ENCODE data around the gene ATP13A3.

ATP13A3 gene

DNA sequence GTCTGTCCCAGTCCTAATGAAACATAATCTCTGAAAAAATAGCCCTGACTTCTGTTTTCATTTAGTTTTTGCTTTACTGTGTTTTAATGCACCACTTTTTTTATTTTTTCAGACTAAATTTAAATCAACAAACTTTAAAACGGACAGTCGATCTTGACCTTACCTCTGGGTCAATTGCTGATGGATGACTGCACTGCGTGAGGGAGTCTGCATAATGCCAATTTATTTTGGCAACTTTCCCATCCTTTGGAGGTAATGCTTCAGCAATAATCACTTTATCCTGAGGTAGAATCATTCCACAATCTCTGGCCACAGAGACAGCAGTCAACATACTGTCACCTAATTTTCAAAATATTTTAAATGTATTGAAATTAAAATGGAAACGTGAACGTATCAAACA, 55.2 kb downstream of the ATP13A3 start:
- DNase-seq, result no peak

GRCh38 chr3:194425399-194425798, 61.4 kb downstream of the ATP13A3 start:
- no peak for DNase-seq

DNA sequence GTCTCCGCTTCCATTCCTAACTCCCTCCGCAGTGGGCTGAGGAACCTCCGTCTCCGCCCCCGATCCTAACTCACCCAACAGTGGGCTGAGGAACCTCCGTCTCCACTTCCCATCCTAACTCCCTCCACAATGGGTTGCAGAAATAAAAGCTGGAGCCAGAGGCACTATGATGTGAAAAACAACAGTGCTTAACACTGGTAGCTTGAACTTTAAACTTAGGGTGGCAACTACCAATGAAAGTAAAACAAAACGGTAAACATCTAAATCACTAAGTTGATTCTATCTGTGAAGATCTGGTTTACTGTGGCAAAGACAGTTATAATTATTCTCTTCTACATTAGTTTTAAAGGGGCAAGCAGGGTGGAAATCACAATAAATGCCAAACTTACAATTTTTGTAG, 61.8 kb downstream of the ATP13A3 start:
- DNase-seq, result no peak

DNA sequence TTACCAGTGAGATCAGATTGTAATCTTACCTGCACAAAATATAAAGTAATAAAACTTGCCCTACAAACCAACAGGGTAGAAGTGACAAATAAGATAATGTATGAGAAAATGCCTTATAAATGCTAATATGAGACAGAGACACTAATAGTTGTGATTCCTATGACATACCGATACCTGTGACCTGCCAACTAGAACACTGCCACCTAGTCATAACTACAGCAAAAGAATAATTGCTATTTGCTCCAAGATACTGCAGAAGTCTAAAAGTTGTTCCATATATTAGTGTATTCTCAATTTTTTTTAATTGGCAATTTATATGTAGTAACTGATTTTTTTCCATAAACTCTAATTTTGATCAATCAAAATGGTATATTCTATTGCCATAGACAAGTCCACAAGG, 62.4 kb downstream of the ATP13A3 start:
- no peak for DNase-seq

GRCh38 chr3:194423317-194423716, 63.5 kb downstream of the ATP13A3 start:
- no peak for DNase-seq

GRCh38 chr3:194422188-194422587, 64.6 kb downstream of the ATP13A3 start:
- no peak for DNase-seq

- DNase-seq, result no peak
Observed at GRCh38 chr3:194418671-194419070, 68.1 kb downstream of the ATP13A3 start.

- DNase-seq, result no peak
Observed at GRCh38 chr3:194407423-194407822, 79.4 kb downstream of the ATP13A3 start.

DNA sequence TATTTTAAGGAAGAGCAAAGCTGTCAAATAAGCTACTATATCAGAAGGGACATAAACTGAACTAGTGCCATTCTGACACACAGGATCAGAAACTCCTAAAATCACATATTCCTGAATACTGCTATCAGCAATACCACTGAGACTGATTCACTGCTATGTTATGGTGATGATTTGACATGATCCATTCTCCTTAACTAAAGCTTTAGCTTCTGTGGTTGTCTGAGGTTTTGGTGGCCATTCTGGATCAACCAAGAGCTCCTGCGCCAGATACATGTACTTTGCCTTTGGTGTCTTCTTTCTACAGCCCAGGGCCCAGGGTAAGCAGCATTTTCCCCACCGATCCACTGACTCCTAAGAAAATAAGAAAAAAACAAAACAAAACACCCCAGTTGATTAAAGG, 81.0 kb downstream of the ATP13A3 start:
- DNase-seq, result no peak

- DNase-seq, result peak; percentile 59 to 74
Observed at GRCh38 chr3:194404365-194405140, 82.2 kb downstream of the ATP13A3 start.

DNA sequence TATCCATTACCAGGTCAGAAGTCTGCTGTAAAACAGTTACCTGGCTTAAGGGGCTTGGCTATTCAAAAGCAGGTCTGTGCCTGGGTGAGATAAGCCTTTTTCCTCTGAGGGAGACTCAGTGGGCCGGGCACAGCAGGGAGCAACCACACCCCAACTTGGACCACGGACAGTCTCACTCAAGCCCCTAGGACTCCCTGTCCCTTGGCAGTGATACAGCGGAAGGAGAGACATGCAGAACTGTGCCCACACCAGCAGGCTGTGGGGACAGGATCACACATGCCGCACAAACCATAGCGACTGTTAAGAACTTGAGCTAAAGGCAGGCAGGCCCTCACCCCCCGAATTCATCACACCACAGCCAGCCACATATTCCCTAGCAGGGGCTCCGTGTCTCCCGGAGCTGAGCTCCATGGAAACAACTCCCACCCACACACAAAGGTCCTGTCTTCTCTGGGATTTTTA, 84.9 kb downstream of the ATP13A3 start:
- DNase-seq, result no peak

- no peak for DNase-seq
Observed at GRCh38 chr3:194401346-194401745, 85.5 kb downstream of the ATP13A3 start.

- DNase-seq, result no peak
Observed at GRCh38 chr3:194399874-194400411, 86.9 kb downstream of the ATP13A3 start.

DNA sequence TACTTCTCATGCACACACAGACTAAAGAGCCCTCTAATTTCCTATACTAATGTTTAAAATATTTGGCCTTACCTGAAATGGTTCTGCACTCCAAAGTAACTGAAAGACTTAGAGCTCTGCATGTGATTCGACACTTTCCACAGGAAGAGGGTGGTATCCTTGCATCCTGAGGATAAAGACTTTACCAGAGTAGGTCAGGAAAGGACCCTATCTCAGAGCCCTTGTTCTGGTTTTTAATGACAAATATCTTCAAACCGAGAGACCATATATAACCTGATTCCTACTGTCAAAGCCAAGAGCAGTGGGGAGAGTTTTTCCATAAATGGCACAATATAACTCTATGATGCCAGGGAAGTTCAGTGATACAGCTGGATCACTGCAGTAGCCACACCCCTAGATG, 87.6 kb downstream of the ATP13A3 start, which contains the start of gene GP5:
TSS of gene GP5 (minus strand) at position 101 of the 400 bp plus-strand sequence. CDS start 984 bp downstream, outside the sequence.
- no peak for DNase-seq

DNA sequence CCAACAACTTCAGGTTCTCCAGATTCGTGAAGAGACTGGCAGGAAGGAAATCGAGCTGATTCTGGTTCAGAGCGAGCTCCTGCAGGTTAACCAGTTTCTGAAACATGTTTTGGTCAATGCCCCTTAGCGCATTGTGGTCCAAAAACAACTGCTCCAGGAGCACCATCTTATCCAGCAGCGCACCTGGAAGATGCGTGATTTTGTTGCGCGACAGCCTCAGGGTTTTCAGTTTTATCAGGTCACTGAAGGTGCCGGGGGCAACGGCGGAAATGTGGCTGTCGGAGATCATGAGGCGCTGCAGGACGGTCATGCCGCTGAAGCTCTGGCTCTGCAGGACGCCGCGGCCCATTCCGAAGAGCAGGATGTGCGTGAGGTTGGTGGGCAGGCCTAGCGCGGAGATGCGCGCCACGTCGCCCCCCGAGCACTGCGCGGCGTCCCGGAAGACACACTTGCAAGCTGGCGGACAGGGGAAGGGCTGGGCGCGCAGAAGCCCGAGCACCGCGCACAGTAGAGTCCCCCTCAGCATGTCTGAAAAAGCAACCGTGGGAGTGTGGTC, 89.0 kb downstream of the ATP13A3 start:
- DNase-seq, result no peak

DNA sequence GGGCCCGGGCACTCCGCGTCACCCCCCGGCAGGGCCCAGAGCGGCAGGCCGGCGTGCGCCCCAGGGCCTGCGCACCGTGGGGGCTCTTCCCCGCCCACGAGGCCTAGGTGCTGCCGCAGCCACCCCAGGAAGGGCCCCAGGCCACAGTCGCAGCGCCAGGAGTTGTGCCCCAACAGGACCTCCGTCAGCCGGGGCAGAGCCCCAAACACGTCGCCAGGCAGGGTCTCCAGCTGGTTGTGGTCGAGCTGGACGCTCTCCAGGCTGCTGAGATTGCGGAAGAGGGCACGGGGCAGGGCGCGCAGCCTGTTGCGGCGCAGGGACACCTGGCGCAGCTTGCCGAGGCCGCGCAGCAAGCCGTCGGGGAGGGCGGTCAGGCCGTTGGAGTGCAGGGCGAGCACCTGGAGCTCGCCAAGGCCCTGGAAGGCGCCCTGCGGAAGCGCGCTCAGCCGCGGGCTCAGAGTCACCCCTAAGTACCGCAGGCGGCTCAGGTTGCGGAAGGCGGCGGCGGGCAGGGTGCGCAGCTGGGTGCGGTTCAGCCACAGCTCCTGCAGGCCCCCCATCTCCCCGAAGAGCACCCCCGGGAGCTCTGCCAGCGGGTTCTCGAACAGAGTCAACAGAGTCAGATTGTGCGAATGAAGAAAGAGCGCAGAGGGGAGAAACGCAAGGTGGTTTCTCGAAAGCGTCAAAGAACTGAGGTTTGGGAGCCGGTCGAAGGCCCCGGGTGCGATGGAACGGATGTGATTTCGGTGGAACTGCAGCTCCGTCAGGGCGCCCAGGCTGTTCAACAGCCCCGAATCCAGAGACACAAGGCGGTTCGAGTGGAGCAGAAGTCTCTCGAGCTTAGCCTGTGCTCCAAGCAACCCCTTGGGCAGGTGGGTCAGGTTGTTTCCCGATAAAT, 89.7 kb downstream of the ATP13A3 start:
- DNase-seq, result no peak

DNA sequence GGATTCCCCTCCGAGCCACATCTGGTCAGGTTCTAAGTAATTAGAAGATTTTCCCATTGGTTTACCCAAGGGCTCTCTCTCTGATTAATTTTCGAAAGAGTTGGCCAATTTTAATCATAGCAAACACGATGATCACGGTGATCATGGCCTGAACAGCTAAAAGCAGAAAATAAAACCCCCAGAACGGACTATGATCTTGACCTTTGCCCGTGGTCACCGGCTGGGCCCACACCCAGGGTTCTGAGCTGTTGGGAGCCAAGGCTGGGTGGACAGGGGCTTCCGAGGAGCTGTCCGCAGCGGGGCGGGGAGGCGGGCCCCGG, 90.3 kb downstream of the ATP13A3 start:
- DNase-seq, result no peak

DNA sequence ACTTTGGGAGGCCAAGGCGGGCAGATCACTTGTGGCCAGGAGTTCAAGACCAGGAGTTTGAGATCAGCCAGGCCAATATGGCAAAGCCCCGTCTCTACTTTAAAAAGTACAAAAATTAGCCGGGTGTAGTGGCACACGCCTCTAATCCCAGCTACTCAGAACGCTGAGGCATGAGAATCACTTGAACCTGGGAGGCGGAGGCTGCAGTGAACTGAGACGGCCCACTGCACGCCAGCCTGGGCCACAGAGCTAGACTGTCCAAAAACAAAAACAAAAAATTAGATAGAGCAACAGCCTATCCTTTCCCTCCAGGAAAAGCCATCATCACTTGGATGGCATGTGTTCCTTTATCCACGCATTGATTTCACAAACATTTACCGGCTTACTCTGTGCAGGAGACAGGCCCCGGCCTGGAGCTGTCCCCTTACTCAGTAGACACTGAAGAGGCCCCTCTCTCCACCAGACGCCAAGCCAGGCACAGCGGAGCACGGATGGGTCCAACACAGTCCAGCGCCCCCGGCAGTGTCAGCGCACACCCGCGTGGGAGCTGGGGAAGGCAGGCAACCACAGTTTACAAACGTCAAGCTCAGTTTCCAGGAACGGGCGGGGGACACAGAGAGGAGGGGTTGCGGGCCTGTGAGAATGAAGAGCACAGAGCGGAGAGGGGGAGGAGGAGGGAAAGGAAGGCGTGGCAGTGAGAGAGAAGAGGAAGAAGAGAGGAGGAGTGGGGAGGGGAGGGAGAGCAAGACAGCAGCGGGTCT, 90.8 kb downstream of the ATP13A3 start:
- peak; percentile 11 to 51 for DNase-seq

- DNase-seq, result peak; percentile 85 to 93
Observed at GRCh38 chr3:194395212-194395611, 91.6 kb downstream of the ATP13A3 start.

GRCh38 chr3:194392576-194392975, 94.2 kb downstream of the ATP13A3 start:
- DNase-seq, result no peak

- DNase-seq, result no peak
Observed at GRCh38 chr3:194390835-194391234, 96.0 kb downstream of the ATP13A3 start.

DNA sequence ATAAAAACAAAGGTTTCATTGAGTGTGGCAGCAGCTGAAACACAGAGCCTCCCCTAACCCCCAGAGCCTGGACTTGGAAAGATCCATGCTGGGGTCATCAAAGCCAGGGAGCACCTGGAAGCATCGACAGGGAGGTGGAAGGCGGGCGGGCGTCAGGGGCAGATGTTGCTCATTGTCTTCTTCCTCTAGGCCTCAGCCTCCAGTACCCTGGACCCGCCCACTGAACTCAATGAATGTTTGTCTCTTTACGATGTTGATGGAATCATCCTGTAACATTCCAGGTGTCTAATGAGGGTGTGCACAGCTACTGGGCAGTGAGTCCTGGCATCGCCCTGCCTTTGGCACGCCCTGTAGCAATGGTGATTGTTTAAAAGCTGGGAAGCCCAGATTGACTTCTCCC, 97.5 kb downstream of the ATP13A3 start:
- DNase-seq, result no peak
